ENCODE data around the gene TRIM58. TPM values are rescaled to one million over a fixed set of nuclear protein-coding genes. Genes with fewer than 3 reads are reported as not detected.

Gene TRIM58
- total RNA-seq (2022; extraction: Qiagen RNA extraction), result not detected in 5 replicates

GRCh38 chr1:247857069-247857984, at the start of gene TRIM58:
Gene TRIM58 (plus strand): TSS chr1:247857187. CDS start chr1:247857247, 60 bp downstream.

GRCh38 chr1:247824023-247824422, 33.0 kb upstream of the TRIM58 start, which contains the start of gene OR14A16:
Gene OR14A16 (minus strand): TSS chr1:247824119. CDS start chr1:247815729, 8,390 bp downstream.

GRCh38 chr1:247841796-247842195, 15.2 kb upstream of the TRIM58 start, which contains the start of gene OR11L1:
Gene OR11L1 (minus strand): TSS chr1:247841896. CDS start chr1:247841896, 0 bp downstream.

DNA sequence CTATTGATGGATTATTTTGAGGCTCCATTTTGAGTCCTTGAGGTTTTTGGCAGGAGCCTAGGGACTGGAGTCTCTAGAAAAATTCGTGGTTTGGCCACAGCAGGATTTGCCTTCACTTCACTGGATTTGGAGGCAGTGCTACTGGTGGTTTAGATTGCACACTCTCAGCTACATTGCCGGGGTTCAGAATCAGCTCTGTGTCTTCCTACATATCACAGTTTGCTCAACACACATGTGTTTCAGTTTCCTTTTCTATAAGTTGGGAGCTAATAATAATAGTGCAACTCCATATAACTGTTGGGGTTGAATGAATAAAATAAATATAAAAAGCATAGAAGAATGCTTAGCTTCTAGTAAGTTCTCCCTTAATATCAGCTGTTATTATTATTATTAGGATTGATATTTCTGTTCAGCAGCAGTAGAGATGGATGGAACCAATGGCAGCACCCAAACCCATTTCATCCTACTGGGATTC, 38.2 kb downstream of the TRIM58 start, which contains the start of gene OR2W3:
Gene OR2W3, plus strand, starts transcription at position 425 of the 475 bp plus-strand sequence. Its CDS starts 0 bp downstream, at position 425.

DNA sequence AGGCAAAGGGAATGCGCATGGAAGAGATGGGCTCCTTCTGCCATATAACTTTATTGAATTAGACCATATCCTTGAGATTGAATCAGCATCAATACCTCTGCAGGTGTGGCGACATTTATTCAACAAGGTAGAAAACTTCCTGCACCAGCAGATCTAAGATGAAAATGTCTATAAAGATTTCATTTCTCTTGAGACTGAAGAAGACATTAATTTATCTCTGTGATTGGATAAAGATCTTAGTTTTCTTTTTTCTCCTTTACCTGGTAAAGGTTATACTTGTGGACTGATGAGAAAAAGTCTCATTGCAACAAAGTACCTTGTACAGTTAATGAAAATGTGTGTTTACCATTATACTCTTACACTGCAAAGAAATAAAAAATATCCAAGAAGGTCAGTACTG, 63.0 kb downstream of the TRIM58 start, which contains the start of gene OR2T8:
Gene OR2T8, plus strand, starts transcription at position 301 of the 400 bp plus-strand sequence. CDS start 766 bp downstream, outside the sequence.

DNA sequence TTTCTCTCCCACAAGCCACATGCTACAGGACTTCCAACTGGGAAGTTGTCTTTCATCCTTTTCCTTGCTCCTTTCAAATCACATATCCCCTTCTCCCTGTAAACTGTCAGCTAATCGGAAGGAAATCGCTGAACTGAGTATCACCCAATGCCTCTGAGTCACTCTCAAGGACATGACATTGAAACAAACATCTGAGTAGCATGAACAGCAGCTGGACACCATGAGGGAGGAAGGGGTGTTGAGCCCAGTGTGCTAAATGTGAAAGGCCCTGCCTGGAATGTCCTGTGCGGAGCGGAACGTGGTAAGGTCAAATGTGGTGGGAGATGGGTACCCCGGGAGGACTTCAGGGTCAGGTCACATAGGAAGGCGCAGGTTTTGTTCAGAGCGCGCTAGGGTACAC, 67.9 kb downstream of the TRIM58 start, which contains the start of gene OR2AJ1:
Gene OR2AJ1, plus strand, starts transcription at position 22 of the 400 bp plus-strand sequence. CDS start 8,880 bp downstream, outside the sequence.

Other genes starting within 250 kb of the TRIM58 start
- not detected in 5 replicates for gene OR13G1, start 177.4 kb upstream of the TRIM58 start, total RNA-seq (2022; extraction: Qiagen RNA extraction)
- not detected in 5 replicates for gene OR6F1, start 140.5 kb upstream of the TRIM58 start, total RNA-seq (2022; extraction: Qiagen RNA extraction)
- gene OR14K1, start 118.6 kb upstream of the TRIM58 start, total RNA-seq (2022; extraction: Qiagen RNA extraction), result not detected in 5 replicates
- gene OR14A2, start 109.0 kb upstream of the TRIM58 start, total RNA-seq (2022; extraction: Qiagen RNA extraction), result not detected in 5 replicates
- not detected in 5 replicates for gene OR1C1, start 96.6 kb upstream of the TRIM58 start, total RNA-seq (2022; extraction: Qiagen RNA extraction)
- gene OR14A16, start 33.1 kb upstream of the TRIM58 start, total RNA-seq (2022; extraction: Qiagen RNA extraction), result not detected in 5 replicates
- not detected in 5 replicates for gene OR11L1, start 15.3 kb upstream of the TRIM58 start, total RNA-seq (2022; extraction: Qiagen RNA extraction)
- gene OR2W3, start 38.4 kb downstream of the TRIM58 start, total RNA-seq (2022; extraction: Qiagen RNA extraction), result not detected in 5 replicates
- gene OR2T8, start 63.1 kb downstream of the TRIM58 start, total RNA-seq (2022; extraction: Qiagen RNA extraction), result not detected in 5 replicates
- not detected in 5 replicates for gene OR2AJ1, start 67.7 kb downstream of the TRIM58 start, total RNA-seq (2022; extraction: Qiagen RNA extraction)
- gene OR2L8, start 91.7 kb downstream of the TRIM58 start, total RNA-seq (2022; extraction: Qiagen RNA extraction), result not detected in 5 replicates
- not detected in 5 replicates for gene OR2AK2, start 108.0 kb downstream of the TRIM58 start, total RNA-seq (2022; extraction: Qiagen RNA extraction)
- not detected in 5 replicates for gene OR2L5, start 156.5 kb downstream of the TRIM58 start, total RNA-seq (2022; extraction: Qiagen RNA extraction)
- not detected in 5 replicates for gene OR2L2, start 172.9 kb downstream of the TRIM58 start, total RNA-seq (2022; extraction: Qiagen RNA extraction)
- not detected in 5 replicates for gene OR2L3, start 189.6 kb downstream of the TRIM58 start, total RNA-seq (2022; extraction: Qiagen RNA extraction)
- gene OR2L13, start 238.0 kb downstream of the TRIM58 start, total RNA-seq (2022; extraction: Qiagen RNA extraction), result not detected in 5 replicates

Measured in A549 treated with AZD2906 at 1 μM for 4 hours (cell line).